ENCODE results near the gene TESK2.

Gene TESK2

DNA sequence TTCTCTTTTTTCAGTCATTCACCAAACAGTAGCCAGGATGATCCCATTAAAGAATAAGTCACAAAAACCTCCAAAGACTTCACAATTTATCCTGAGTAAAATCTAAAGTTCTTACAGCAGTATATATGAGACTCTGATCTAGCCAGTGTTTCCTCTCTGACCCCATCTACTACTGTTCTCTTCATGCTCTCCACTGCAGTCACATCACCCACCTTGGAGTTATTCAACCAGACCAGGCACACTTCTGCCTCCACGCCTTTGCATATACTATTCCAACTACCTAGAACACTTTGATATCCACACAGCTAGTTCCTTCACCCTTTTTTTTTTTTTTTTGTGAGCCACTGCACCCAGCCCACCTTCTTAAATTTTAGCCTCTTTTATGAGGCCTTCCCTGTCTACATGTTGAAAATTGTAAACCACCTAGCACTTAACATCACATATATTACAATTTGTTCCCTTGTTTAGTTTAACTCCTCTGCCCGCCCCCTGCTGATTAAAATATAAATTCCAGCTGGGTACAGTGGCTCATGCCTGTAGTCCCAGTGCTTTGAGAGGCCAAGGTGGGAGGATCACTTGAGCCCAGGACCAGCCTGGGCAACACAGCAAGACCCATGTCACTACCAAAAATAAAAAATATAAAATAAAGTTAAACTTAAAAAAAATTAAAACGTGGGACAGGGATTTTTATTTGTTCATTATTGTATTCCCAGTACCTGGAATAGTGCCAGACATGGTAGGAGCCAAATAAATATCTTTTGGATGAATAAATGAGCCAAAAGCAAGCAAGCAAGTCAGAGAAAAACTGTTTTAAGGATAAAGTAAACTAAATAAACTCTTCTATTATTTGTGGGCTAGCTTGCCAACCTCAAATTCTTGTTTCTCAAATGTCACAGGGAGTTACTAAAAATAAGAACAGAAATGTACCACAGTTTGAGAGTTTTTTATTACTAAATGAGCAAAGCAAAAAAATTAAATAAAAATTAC, 115.6 kb downstream of the TESK2 start:
- no peak for DNase-seq (ENCODE audit: low spot score)

GRCh38 chr1:45373573-45373972, 117.4 kb downstream of the TESK2 start:
- DNase-seq (ENCODE audit: low spot score): no peak

GRCh38 chr1:45370575-45370974, 120.4 kb downstream of the TESK2 start:
- no peak for DNase-seq (ENCODE audit: low spot score)

- DNase-seq (ENCODE audit: low spot score): peak; percentile 89
Observed at GRCh38 chr1:45365051-45365450, 125.9 kb downstream of the TESK2 start.

GRCh38 chr1:45364294-45364693, 126.7 kb downstream of the TESK2 start:
- no peak for DNase-seq (ENCODE audit: low spot score)

- peak; percentile 78 for DNase-seq (ENCODE audit: low spot score)
Observed at GRCh38 chr1:45360981-45361380, 130.0 kb downstream of the TESK2 start.

DNA sequence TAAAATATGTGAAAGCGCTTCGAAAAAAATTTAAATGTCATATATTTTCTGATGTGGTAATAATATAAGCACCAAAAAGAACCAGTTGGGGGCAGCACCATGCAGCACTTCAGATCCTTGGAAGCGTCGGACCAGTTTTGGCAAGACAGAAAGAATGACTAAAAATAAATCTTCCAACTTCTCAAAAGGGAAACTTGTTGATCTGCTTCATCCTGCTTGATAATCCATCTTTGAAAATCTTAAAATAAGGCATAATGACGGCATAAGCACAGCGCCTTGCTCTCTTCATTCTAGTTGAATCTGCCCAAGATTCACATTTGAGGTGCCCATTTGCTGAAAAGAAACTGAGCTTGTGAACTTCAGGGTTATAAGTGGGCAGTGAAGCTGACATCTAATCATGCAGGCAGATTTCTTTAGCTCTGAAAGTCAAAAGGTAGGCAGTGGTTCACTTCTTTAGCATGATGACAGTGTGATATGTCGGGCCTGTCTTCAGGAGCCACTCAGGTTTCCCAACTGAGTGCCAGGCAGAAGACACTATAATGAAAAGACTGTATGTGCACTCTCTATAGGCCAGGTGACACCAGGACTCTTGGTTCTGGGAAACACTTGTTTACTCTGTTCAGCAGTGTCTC, 131.0 kb downstream of the TESK2 start:
- peak; percentile 89 for DNase-seq (ENCODE audit: low spot score)

DNA sequence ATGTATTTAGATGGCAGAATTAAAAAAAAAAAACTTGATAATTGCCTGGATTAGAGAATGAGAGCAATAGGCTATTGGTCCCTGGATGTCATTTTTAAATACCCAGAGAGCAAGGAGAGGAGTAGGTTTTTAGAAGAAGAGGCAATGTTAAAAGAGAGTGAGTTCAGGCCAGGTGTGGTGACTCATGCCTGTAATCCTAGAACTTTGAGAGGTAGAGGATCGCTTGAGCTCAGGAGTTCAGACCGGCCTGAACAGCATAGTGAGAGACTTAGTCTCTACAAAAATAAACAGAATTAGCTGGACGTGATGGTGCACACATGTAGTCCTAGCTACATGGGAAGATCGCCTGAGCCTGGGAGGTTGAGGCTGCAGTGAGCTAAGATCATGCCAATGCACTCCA, 134.8 kb downstream of the TESK2 start:
- DNase-seq (ENCODE audit: low spot score): no peak

DNA sequence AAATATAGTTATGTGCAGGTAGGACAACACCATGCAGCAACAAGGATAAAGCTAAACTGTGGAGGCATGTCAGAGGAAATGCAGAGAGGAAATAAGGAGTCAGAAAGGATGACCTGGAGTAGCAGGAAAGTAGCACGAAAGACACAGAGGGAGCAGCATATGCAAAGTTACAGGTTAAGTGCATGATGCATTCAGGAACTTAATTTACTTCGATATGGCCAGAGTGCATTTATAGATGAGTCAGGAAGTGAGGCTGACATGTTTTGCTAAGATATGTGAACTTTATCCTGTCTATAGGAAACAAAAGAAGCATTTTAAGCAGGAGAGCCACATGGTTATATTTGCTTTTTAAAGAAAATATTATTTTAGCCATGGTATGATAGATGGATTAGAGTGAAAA, 135.3 kb downstream of the TESK2 start:
- DNase-seq (ENCODE audit: low spot score): no peak

GRCh38 chr1:45354838-45355237, 136.1 kb downstream of the TESK2 start:
- no peak for DNase-seq (ENCODE audit: low spot score)

- DNase-seq (ENCODE audit: low spot score): peak; percentile 50
Observed at GRCh38 chr1:45353685-45354084, 137.3 kb downstream of the TESK2 start.

DNA sequence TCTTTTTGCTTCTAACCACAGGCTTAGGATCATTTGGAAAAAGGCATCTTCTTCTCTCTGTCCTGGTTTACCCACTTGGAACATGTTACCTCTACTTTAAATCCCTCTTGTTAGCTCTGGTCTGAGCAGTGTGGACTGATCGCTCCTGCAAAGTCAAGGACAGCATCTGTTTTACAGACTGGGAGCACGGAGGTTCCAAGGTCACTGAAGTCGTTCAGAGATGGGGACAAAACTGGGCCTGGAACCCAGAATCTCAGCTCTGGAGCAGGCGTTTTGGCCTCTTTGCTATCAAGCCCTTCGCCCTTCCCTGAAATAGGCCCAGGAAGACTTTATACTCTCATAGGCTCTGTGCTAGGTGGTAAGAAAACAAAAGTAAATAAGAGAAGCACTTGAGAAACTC, 139.5 kb downstream of the TESK2 start:
- DNase-seq (ENCODE audit: low spot score): no peak

- peak; percentile 29 for DNase-seq (ENCODE audit: low spot score)
Observed at GRCh38 chr1:45348966-45349677, 141.8 kb downstream of the TESK2 start.

DNA sequence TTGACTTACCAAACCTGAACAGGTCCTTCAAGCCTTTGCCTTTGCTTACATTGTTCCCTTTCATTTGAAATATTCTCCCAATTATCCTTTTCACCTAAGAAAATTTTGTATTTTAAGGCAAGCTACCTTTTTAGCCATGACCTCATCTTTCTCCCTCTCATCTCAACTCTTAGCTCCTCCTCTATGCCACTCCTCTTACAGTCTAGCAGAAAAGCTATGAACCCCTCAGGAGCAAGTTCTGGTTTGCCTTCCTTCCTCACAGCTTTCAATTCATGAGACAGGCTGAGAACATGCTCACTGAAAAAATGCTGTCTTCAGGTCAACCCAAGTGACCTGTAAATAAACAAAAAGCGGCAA, 142.4 kb downstream of the TESK2 start:
- no peak for DNase-seq (ENCODE audit: low spot score)

DNA sequence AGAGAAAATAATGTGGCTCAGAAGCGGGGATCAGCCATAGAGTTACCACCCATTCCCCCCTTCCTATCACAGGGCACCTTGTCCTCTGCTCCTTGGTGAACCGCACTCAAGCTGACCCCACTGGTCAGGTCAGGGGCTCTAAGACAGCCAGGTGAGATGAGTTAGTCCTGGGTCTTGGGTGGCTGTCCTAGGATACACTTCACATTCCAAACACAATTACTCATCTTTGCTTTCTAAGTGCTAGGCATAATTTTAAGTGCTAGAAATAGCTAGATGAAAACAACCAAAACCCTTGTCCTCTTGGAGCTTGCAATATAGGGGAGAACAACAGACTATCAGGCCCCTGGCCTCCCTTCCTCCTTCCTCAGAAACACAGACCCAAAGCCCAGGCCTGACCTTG, 142.9 kb downstream of the TESK2 start:
- DNase-seq (ENCODE audit: low spot score): no peak

DNA sequence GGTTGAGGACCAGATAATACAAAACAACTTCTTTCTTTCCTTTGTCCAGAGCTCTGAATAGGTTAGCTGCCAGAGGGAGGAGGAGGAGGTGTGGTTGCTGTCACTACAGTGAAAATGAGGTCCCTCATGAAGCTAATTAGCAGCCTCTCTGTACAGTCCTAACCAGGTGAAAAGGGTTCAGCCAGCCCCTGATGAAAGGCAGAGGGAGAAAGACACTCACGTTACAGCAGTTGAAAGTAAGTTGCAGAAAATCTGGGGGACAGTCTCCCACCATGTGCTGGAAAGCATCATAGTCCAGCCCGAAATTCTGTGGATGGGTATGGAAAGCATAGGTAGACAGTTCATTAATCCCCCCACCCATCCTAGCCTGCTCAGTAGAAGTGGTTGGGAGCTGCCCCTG, 144.5 kb downstream of the TESK2 start:
- DNase-seq (ENCODE audit: low spot score): no peak

GRCh38 chr1:45345014-45345413, 145.9 kb downstream of the TESK2 start:
- DNase-seq (ENCODE audit: low spot score): no peak

- no peak for DNase-seq (ENCODE audit: low spot score)
Observed at GRCh38 chr1:45344499-45344898, 146.5 kb downstream of the TESK2 start.

GRCh38 chr1:45340816-45341466, 150.0 kb downstream of the TESK2 start:
- no peak for DNase-seq (ENCODE audit: low spot score)

DNA sequence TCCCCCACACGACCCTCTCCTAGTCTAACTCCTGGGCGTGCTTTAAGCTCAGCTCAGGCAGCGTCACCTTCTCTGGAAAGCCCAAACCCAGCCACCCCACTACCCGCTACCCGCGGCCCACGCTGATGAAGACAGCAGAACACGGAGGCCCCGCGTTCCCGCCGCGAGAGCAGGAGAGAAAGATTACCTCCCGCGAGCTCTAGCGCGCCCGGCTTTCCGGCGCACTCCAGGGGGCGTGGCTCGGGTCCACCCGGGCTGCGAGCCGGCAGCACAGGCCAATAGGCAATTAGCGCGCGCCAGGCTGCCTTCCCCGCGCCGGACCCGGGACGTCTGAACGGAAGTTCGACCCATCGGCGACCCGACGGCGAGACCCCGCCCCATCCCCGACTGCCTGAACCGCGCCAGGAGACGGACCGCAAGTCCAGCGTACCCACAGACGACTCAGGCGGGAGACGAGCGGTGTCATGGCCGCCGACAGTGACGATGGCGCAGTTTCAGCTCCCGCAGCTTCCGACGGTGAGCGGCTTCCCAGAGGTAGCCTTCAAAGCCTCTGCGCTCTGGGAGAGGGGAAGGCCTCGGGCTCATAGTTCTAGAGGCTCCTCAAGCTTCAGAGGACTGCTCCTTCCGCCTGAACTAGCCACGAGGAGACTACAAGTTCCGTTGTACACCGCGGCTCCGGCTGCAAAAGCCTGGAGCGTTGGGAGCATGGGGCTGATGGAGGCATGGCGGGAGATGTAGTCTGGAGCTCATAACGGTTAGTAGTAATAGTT, 151.0 kb downstream of the TESK2 start, which contains the start of the genes MUTYH and TOE1:
MUTYH (minus strand) TSS at position 652 of the 770 bp plus-strand sequence. CDS start 5,935 bp downstream, outside the sequence.
TOE1 (plus strand) TSS at position 382 of the 770 bp plus-strand sequence; CDS start at position 465, 83 bp downstream.
- DNase-seq (ENCODE audit: low spot score): peak; percentile 90

Data from pons (tissue), 1 donor.